ENCODE measurements around the gene TMEM212.

DNA sequence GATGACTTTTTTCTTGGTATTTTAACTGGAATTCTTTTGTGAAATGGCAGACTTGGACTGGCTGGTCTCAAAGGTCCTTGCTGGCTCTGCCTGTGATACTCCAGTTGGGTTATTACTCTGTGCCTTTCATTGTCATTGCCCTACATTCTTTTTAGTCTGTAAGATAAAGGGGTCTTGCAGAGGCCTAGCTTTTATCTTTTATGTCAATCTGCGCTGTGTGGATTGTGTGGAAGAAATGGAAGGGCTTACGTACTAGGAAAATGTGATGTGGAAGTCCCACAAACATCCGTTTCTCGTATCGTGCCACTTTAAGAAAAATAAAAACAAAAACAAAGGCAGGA lies 8.7 kb upstream of the TMEM212 start:
- TF ChIP-seq, protein P1, sequence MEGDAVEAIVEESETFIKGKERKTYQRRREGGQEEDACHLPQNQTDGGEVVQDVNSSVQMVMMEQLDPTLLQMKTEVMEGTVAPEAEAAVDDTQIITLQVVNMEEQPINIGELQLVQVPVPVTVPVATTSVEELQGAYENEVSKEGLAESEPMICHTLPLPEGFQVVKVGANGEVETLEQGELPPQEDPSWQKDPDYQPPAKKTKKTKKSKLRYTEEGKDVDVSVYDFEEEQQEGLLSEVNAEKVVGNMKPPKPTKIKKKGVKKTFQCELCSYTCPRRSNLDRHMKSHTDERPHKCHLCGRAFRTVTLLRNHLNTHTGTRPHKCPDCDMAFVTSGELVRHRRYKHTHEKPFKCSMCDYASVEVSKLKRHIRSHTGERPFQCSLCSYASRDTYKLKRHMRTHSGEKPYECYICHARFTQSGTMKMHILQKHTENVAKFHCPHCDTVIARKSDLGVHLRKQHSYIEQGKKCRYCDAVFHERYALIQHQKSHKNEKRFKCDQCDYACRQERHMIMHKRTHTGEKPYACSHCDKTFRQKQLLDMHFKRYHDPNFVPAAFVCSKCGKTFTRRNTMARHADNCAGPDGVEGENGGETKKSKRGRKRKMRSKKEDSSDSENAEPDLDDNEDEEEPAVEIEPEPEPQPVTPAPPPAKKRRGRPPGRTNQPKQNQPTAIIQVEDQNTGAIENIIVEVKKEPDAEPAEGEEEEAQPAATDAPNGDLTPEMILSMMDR (conservative IDR thresholded peaks at IDR 0.05; ENCODE audit: low read length): no peak
- no peak for TF ChIP-seq EZH2phosphoT487 (IDR thresholded peaks at IDR 0.05; ENCODE audit: borderline replicate concordance)
